Gastrocnemius medialis (tissue), 4 donors: ENCODE results near the gene EMX2.

Experiments
- CTCF ChIP-seq, 5 experiments: fragments of 450-650 bp in 3 of 5; fragments of 200-600 bp in 2 of 5; sonication (generic) in 2 of 5; IDR thresholded peaks in 4 of 5; conservative IDR thresholded peaks in 1 of 5; 1 replicate in 4 of 5; 2 replicates in 1 of 5; pipeline ENCODE4 v1.5.1; 2016 to 2019; ENCODE audit warnings: antibody characterized with exemption in 5 of 5, mild to moderate bottlenecking in 3 of 5, moderate library complexity in 3 of 5
- POLR2A ChIP-seq, 2 donors: fragments of 450-650 bp; IDR thresholded peaks; one replicate each; pipeline ENCODE4 v1.6.1; 2017; ENCODE audit warnings: antibody characterized with exemption in 2 of 2, mild to moderate bottlenecking in 2 of 2, moderate library complexity in 2 of 2

GRCh38 chr10:117568334-117568733 is 25.8 kb downstream of the EMX2 start:
- TF ChIP-seq POLR2A (IDR thresholded peaks at IDR 0.05) (no peak), CTCF (IDR thresholded peaks at IDR 0.05 in 4 of 5, conservative IDR thresholded peaks at IDR 0.05 in 1 of 5) (no peak)
